Liver (tissue), 9 donors: Measurements from ENCODE around the gene MED16. TPM values are rescaled to one million over a fixed set of nuclear protein-coding genes. Genes with fewer than 3 reads are reported as not detected.
"Not testable (repeated sequence)": the region's sequence is repeated elsewhere in the genome, so short reads cannot be mapped to it uniquely, and the experiment has no call there.

Experiments
- DNase-seq: peaks from one replicate; pipeline ENCODE4 v3.0.0-alpha.2; 2017; ENCODE audit warnings: low spot score
- H3K27ac ChIP-seq, 2 donors: one replicate each; pipeline ENCODE4 v1.7.0; 2013; ENCODE audit warnings: inconsistent platforms in 2 of 2, low read length in 2 of 2, control low read depth in 1 of 2, low read depth in 1 of 2, mild to moderate bottlenecking in 1 of 2
- H3K27me3 ChIP-seq, 4 donors: one replicate each; pipeline versions ENCODE4 v1.6.1 to v1.7.0; 2013; ENCODE audit warnings: low read length in 3 of 4, inconsistent platforms in 1 of 4, mild to moderate bottlenecking in 1 of 4, moderate library complexity in 1 of 4; ENCODE audit not compliant: control insufficient read depth in 4 of 4, insufficient read depth in 4 of 4
- H3K36me3 ChIP-seq, 4 donors: one replicate each; pipeline versions ENCODE4 v1.6.1 to v1.7.0; 2013; ENCODE audit warnings: low read length in 3 of 4, mild to moderate bottlenecking in 3 of 4, low read depth in 1 of 4, moderate library complexity in 1 of 4; ENCODE audit not compliant: control insufficient read depth in 4 of 4, insufficient read depth in 3 of 4
- H3K4me1 ChIP-seq, 4 donors: one replicate each; pipeline versions ENCODE4 v1.6.1 to v1.7.0; 2013; ENCODE audit warnings: low read length in 3 of 4, mild to moderate bottlenecking in 3 of 4, moderate library complexity in 1 of 4; ENCODE audit not compliant: control insufficient read depth in 4 of 4, insufficient read depth in 4 of 4
- H3K4me3 ChIP-seq, 3 donors: one replicate each; pipeline versions ENCODE4 v1.6.1 to v1.7.0; 2013; ENCODE audit warnings: low read length in 3 of 3, control low read depth in 1 of 3, low read depth in 1 of 3, mild to moderate bottlenecking in 1 of 3
- H3K9ac ChIP-seq, 2 donors: one replicate each; pipeline ENCODE4 v1.7.0; 2013; ENCODE audit warnings: low read length in 2 of 2, mild to moderate bottlenecking in 2 of 2, moderate library complexity in 2 of 2, control low read depth in 1 of 2, low read depth in 1 of 2
- H3K9me3 ChIP-seq, 4 donors: one replicate each; pipeline versions ENCODE4 v1.6.1 to v1.7.0; 2013; ENCODE audit warnings: low read length in 3 of 4; ENCODE audit not compliant: control insufficient read depth in 4 of 4
- ATF3 ChIP-seq: IDR thresholded peaks from 2 replicates; pipeline ENCODE4 v1.6.1; 2016; ENCODE audit warnings: antibody characterized with exemption
- CTCF ChIP-seq: fragments of 150-350 bp; IDR thresholded peaks from 2 replicates; pipeline ENCODE4 v1.5.1; 2017; ENCODE audit warnings: improper control_type of control experiment, low read depth, low read length; ENCODE audit not compliant: missing input control
- EGR1 ChIP-seq, 2 donors: IDR thresholded peaks; 2 replicates each; pipeline ENCODE4 v1.6.1; 2016 to 2018; ENCODE audit warnings: antibody characterized with exemption in 2 of 2, low read depth in 2 of 2
- FOXA1 ChIP-seq: IDR thresholded peaks from 2 replicates; pipeline ENCODE4 v1.6.1; 2016; ENCODE audit warnings: antibody characterized with exemption
- FOXA2 ChIP-seq: IDR thresholded peaks from 2 replicates; pipeline ENCODE4 v1.6.1; 2016; ENCODE audit warnings: antibody characterized with exemption
- GABPA ChIP-seq, 2 donors: IDR thresholded peaks in 1 of 2; conservative IDR thresholded peaks in 1 of 2; 2 replicates each; pipeline ENCODE4 v1.6.1; 2016; ENCODE audit warnings: antibody characterized with exemption in 2 of 2, mild to moderate bottlenecking in 1 of 2, moderate library complexity in 1 of 2
- HNF4A ChIP-seq, 2 donors: conservative IDR thresholded peaks; 2 replicates each; pipeline ENCODE4 v1.6.1; 2016; ENCODE audit warnings: antibody characterized with exemption in 2 of 2, mild to moderate bottlenecking in 2 of 2
- JUND ChIP-seq, 2 donors: IDR thresholded peaks; 2 replicates each; pipeline ENCODE4 v1.6.1; 2016; ENCODE audit warnings: antibody characterized with exemption in 2 of 2
- MAX ChIP-seq: IDR thresholded peaks from 2 replicates; pipeline ENCODE4 v1.6.1; 2016; ENCODE audit warnings: antibody characterized with exemption
- NR2F2 ChIP-seq: IDR thresholded peaks from 2 replicates; pipeline ENCODE4 v1.6.1; 2016; ENCODE audit warnings: antibody characterized with exemption
- RAD21 ChIP-seq, 2 donors: IDR thresholded peaks; 2 replicates each; pipeline ENCODE4 v1.6.1; 2016; ENCODE audit warnings: antibody characterized with exemption in 2 of 2, mild to moderate bottlenecking in 2 of 2
- SP1 ChIP-seq: IDR thresholded peaks from 2 replicates; pipeline ENCODE4 v1.6.1; 2018; ENCODE audit warnings: antibody characterized with exemption, mild to moderate bottlenecking
- WGBS: extraction: QIAGEN DNeasy Blood & Tissue Kit; methylation state at CpG from one replicate; pipeline ENCODE4 v1.1.7; 2013; 5-methylcytosine and 5-hydroxymethylcytosine counted together
- polyA plus RNA-seq, 2 donors: library from polyadenylated mRNA; stranded (reverse) in 1 of 2; unstranded in 1 of 2; fragments of 200-250 nt in 1 of 2; fragments of >200 nt in 1 of 2; fragmentation: Nextera tagmentation in 1 of 2; extraction: Ambion mirVana in 1 of 2; gene quantifications; one replicate each; pipeline versions ENCODE4 v1.2.1 to v1.2.3, GENCODE V29; 2013 to 2015
- total RNA-seq, 2 donors: library from RNA; depleted of rRNA; stranded (reverse); fragments of >200 nt; gene quantifications; one replicate each; pipeline ENCODE4 v1.2.3, GENCODE V29; 2014
- donor health status: healthy.
- donor health status: healthy.
- donor health status: healthy.
- donor health status: healthy.
- donor health status: healthy.

Gene MED16
- total and polyA plus RNA-seq, 4 donors: 30.6 to 50.5 (median 41.0) TPM

GRCh38 chr19:879711-880438 lies 13.1 kb downstream of the MED16 start:
- no peaks in the 10 kb centered on the region for H3K4me1 ChIP-seq
- DNase-seq: no peak
- TF ChIP-seq NR2F2 (no peak), RAD21 (IDR thresholded peaks at IDR 0.05) (no peak), EGR1 (IDR thresholded peaks at IDR 0.05; ENCODE audit: low read depth in 2 of 2) (no peak), FOXA2 (no peak)
- no peak overlapping the region for H3K4me3 ChIP-seq
- 92% methylated on average over 37 of the region's 37 CpGs for WGBS
- H3K27ac ChIP-seq: no peak overlapping the region
- peaks cover 3 to 52% (median 12%) of the 10 kb centered on the region in 4 donors for H3K36me3 ChIP-seq
- H3K9me3 ChIP-seq: no peaks in the 10 kb centered on the region
- no peak overlapping the region for H3K9ac ChIP-seq
- H3K27me3 ChIP-seq: no peaks in the 10 kb centered on the region

GRCh38 chr19:878751-879561 lies 14.0 kb downstream of the MED16 start:
- not testable (repeated sequence) for H3K4me3 ChIP-seq, H3K27me3 ChIP-seq, H3K4me1 ChIP-seq, H3K27ac ChIP-seq, DNase-seq, H3K9me3 ChIP-seq, H3K9ac ChIP-seq
- peaks cover 3 to 50% (median 11%) of the 10 kb centered on the region in 4 donors for H3K36me3 ChIP-seq
- WGBS: 86% methylated on average over 24 of the region's 24 CpGs

- not testable (repeated sequence) for H3K9me3 ChIP-seq, H3K27me3 ChIP-seq, H3K9ac ChIP-seq, DNase-seq, H3K27ac ChIP-seq, H3K4me3 ChIP-seq, H3K4me1 ChIP-seq
- 88% methylated on average over 23 of the region's 23 CpGs for WGBS
- H3K36me3 ChIP-seq: peaks cover 5 to 49% (median 12%) of the 10 kb centered on the region in 4 donors
Measured at GRCh38 chr19:877992-878660, 14.9 kb downstream of the MED16 start.

- no peak for DNase-seq
- Histone ChIP-seq H3K4me3 (no peak overlapping the region), H3K4me1 (no peaks in the 10 kb centered on the region), H3K27me3 (no peaks in the 10 kb centered on the region), H3K27ac (no peak overlapping the region), H3K9me3 (no peaks in the 10 kb centered on the region), H3K9ac (no peak overlapping the region), H3K36me3 (peaks cover 5 to 38% (median 11%) of the 10 kb centered on the region in 4 donors)
- 92% methylated on average over 29 of the region's 29 CpGs for WGBS
- TF ChIP-seq MAX: no peak
- TF ChIP-seq HNF4A (conservative IDR thresholded peaks at IDR 0.05): no peak
- TF ChIP-seq FOXA1: no peak
- TF ChIP-seq ATF3: no peak
- TF ChIP-seq CTCF: no peak
- no peak for TF ChIP-seq JUND (IDR thresholded peaks at IDR 0.05)
- no peak for TF ChIP-seq SP1
- TF ChIP-seq GABPA (IDR thresholded peaks at IDR 0.05 in 1 of 2, conservative IDR thresholded peaks at IDR 0.05 in 1 of 2): no peak
Measured at GRCh38 chr19:876780-877314, 16.1 kb downstream of the MED16 start.
